Left ventricle myocardium inferior (tissue), 1 donor: Measurements from ENCODE around the gene PRMT6. TPM values are rescaled to one million over a fixed set of nuclear protein-coding genes. Genes with fewer than 3 reads are reported as not detected.
"Not testable (repeated sequence)": the region's sequence is repeated elsewhere in the genome, so short reads cannot be mapped to it uniquely, and the experiment has no call there.

Experiments
- DNase-seq: peaks from one replicate; pipeline ENCODE4 v3.0.0-alpha.2; 2020
- H3K27ac ChIP-seq: fragments of 200-600 bp; replicated peaks from 2 replicates; pipeline ENCODE4 v1.8.0; 2021
- H3K27me3 ChIP-seq: fragments of 200-600 bp; 2 replicates; pipeline ENCODE4 v1.8.0; 2021; ENCODE audit warnings: low read depth
- H3K36me3 ChIP-seq: fragments of 200-600 bp; 2 replicates; pipeline ENCODE4 v1.8.0; 2021
- H3K4me1 ChIP-seq: fragments of 200-600 bp; 2 replicates; pipeline ENCODE4 v1.8.0; 2021
- H3K4me3 ChIP-seq: fragments of 200-600 bp; 2 replicates; pipeline ENCODE4 v1.8.0; 2021; ENCODE audit warnings: mild to moderate bottlenecking, moderate library complexity
- H3K9me3 ChIP-seq: fragments of 200-600 bp; replicated peaks from 2 replicates; pipeline ENCODE4 v1.8.0; 2021
- CTCF ChIP-seq: fragments of 200-600 bp; IDR thresholded peaks from 2 replicates; pipeline ENCODE4 v1.8.0; 2021; ENCODE audit warnings: antibody characterized with exemption, mild to moderate bottlenecking, borderline replicate concordance
- intact Hi-C: fragments of 100-400 bp; cut with micrococcal nuclease; formaldehyde crosslinking; loops from one replicate; pipeline ENCODE4 v1.11.0; 2022
- total RNA-seq: library from RNA; stranded (reverse); fragmentation: NEBNext Ultra II Directional; extraction: Animal tissue kit (Norgen Biotek cat#: 25700); gene quantifications from one replicate; pipeline ENCODE4 v1.2.1, GENCODE V29; 2021
- donor health status: DM: no; HTN: yes; CAD: no; lungs with severe emphysema.

The PRMT6 gene
- total RNA-seq, 1 donor from 2014 or later: 4.1 TPM

- H3K4me3 ChIP-seq: no peak overlapping the region
- no peak for TF ChIP-seq CTCF
- H3K9me3 ChIP-seq: peaks cover 11% of the 10 kb centered on the region
- H3K27me3 ChIP-seq: no peaks in the 10 kb centered on the region
- no peak for DNase-seq
- intact Hi-C loops: no loop called here
- no peaks in the 10 kb centered on the region for H3K4me1 ChIP-seq
- no peaks in the 10 kb centered on the region for H3K36me3 ChIP-seq
- H3K27ac ChIP-seq: no peak overlapping the region
Measured at GRCh38 chr1:107079249-107079648, 22.8 kb downstream of the PRMT6 start.

- Histone ChIP-seq H3K4me3 (no peak overlapping the region), H3K27me3 (no peaks in the 10 kb centered on the region), H3K4me1 (no peaks in the 10 kb centered on the region), H3K36me3 (no peaks in the 10 kb centered on the region), H3K27ac (no peak overlapping the region), H3K9me3 (peaks cover 30% of the 10 kb centered on the region)
- no peak for DNase-seq
- intact Hi-C loops: no loop called here
- TF ChIP-seq CTCF: no peak
Measured at GRCh38 chr1:107081102-107081501, 24.6 kb downstream of the PRMT6 start.

GRCh38 chr1:107091418-107091817, 34.9 kb downstream of the PRMT6 start:
- H3K4me1 ChIP-seq: no peaks in the 10 kb centered on the region
- no peaks in the 10 kb centered on the region for H3K27me3 ChIP-seq
- DNase-seq: no peak
- no peak for TF ChIP-seq CTCF
- H3K36me3 ChIP-seq: no peaks in the 10 kb centered on the region
- H3K27ac ChIP-seq: no peak overlapping the region
- H3K4me3 ChIP-seq: no peak overlapping the region
- H3K9me3 ChIP-seq: peaks cover 4% of the 10 kb centered on the region
- intact Hi-C loops: no loop called here

- intact Hi-C loops, H3K36me3 ChIP-seq, DNase-seq, H3K9me3 ChIP-seq, H3K4me1 ChIP-seq, H3K4me3 ChIP-seq, H3K27ac ChIP-seq, H3K27me3 ChIP-seq: not testable (repeated sequence)
Measured at GRCh38 chr1:107093395-107093794, 36.9 kb downstream of the PRMT6 start.

- no peak for TF ChIP-seq CTCF
- intact Hi-C loops: no loop called here
- DNase-seq: no peak
Measured at GRCh38 chr1:107095647-107096046, 39.2 kb downstream of the PRMT6 start.

GRCh38 chr1:107096690-107097089, 40.2 kb downstream of the PRMT6 start:
- DNase-seq: no peak
- intact Hi-C loops: no loop called here
- no peak for TF ChIP-seq CTCF
- no peaks in the 10 kb centered on the region for H3K4me1 ChIP-seq
- H3K36me3 ChIP-seq: no peaks in the 10 kb centered on the region
- no peak overlapping the region for H3K27ac ChIP-seq
- H3K4me3 ChIP-seq: no peak overlapping the region
- H3K9me3 ChIP-seq: no peaks in the 10 kb centered on the region
- H3K27me3 ChIP-seq: no peaks in the 10 kb centered on the region

More at GRCh38 chr1:107095647-107096046, 39.2 kb downstream of the PRMT6 start:
- Histone ChIP-seq H3K27ac (no peak overlapping the region), H3K27me3 (no peaks in the 10 kb centered on the region), H3K4me3 (no peak overlapping the region), H3K9me3 (no peaks in the 10 kb centered on the region), H3K36me3 (no peaks in the 10 kb centered on the region), H3K4me1 (no peaks in the 10 kb centered on the region)
